SH-SY5Y (cell line): ENCODE data around the gene DDAH2.

ENCODE experiments used
- GATA2 ChIP-seq: IDR thresholded peaks from 2 replicates; pipeline ENCODE4 v1.6.1; 2011; ENCODE audit warnings: mild to moderate bottlenecking, low read depth, low read length
- GATA3 ChIP-seq: IDR thresholded peaks from 2 replicates; pipeline ENCODE4 v1.6.1; 2011; ENCODE audit warnings: low read depth, mild to moderate bottlenecking, low read length, moderate library complexity

Gene DDAH2

DNA sequence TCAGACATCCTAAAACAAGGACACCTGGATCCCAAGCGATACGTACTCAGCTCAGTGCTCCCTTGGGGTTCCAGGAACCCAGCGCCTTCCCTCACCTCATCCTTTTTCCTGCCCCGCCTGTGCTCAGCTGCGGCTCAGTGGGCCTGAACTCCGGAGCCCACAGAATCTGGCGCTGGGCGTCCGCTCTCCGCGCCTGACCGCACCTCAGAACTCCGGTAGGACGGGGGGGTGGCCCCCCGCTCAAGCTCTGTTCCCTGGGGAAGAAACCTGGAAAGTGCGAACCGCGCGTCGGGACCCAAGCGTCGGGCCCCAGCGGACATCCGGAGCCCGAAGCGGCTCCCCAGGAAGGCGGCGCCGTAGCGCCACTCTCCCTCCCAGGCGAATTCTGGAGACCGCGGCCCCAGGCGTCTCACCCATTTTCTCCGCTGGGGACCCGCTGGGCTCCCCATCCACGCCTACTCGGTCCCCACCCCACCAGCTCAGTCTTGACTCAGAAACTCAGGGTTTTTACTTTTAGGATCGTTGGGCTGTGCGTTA lies 47.9 kb downstream of the DDAH2 start:
- TF ChIP-seq GATA3 = no peak
- no peak for TF ChIP-seq GATA2

DNA sequence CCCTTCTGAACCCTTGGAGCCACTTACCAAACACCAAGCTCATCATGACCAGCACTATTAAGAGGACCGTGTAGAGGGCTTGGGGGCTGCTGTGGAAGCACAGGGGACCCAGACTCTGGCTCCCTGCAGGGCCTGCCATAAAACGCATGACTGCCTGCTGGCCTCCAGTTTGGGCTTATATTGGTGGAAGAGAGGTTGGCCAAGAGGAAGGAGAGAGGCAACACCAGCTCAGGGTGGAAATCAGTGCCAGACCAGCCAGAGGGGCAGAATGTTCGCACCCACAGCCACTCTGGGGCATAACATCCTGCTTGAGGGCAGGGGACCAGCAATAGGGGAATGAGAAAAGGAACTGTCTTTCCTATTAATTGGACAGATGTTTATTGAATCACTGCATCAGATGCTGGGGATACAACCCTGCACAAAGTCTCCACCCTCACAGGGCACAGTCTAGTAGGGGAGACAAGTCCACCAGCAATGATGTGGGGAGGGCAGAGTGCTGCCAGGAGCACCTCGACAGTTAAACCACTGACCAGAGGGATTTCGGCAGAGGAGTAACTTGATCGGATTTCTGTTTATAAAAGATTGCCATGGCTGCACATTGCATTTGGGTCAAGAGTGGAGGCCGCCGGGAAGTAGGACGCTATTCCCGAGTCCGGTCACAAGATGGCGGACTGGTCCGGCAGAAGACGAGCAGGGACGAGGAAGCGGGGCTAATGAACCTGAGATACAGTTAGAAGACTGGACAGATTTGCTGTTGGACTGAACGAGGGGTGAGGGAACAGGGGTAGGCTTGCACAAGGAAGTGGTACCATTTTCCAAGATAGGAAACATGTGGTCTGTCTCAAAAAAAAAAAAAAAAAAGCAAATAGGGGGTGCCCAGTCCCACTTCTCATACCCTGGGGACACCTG lies 48.6 kb downstream of the DDAH2 start, which contains the start of gene LY6G5C:
Gene LY6G5C (minus strand): TSS at position 842 of the 909 bp plus-strand sequence. CDS start 694 bp downstream, at position 148.
- TF ChIP-seq GATA2 = no peak
- no peak for TF ChIP-seq GATA3

DNA sequence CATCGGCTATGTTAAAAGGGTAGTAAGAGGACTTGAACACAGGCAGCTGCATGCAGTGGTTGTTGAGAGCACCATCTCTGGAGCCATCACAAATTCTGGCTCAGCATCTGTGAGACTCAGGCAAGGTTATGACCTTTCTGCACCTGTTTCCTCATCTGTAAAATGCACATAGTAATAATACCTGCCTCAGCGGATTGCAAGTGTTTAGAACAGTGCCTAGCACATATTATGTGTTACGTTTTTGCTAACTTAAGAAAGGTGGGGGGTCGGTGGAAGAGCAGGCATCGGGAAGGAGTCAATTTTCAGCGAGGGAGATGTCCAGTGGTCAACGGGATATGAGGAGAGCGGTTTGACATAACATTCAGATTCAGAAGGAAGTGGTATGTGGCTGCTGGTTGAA lies 51.1 kb downstream of the DDAH2 start:
- no peak for TF ChIP-seq GATA2
- no peak for TF ChIP-seq GATA3
